Small intestine (tissue), 7 donors: ENCODE data around the gene PCDHGA10. TPM values are rescaled to one million over a fixed set of nuclear protein-coding genes. Genes with fewer than 3 reads are reported as not detected.
"Not testable (repeated sequence)": the region's sequence is repeated elsewhere in the genome, so short reads cannot be mapped to it uniquely, and the experiment has no call there.

Experiments
- DNase-seq, 2 donors: peaks; one replicate each; pipeline versions ENCODE4 v3.0.0 to v3.0.0-alpha.2; 2013
- FAIRE-seq: peaks from 2 replicates; lab custom pipeline; 2012; peaks lifted over from hg19 to GRCh38; lab: Jason Lieb, UNC
- H3K27ac ChIP-seq, 3 donors: one replicate each; pipeline ENCODE4 v1.5.1; 2013; ENCODE audit warnings: low read length in 2 of 3, mild to moderate bottlenecking in 2 of 3, control low read depth in 1 of 3, inconsistent platforms in 1 of 3, low read depth in 1 of 3, moderate library complexity in 1 of 3
- H3K27me3 ChIP-seq, 3 donors: one replicate each; pipeline ENCODE4 v1.6.1; 2013; ENCODE audit warnings: low read length in 3 of 3, inconsistent platforms in 1 of 3; ENCODE audit not compliant: control insufficient read depth in 3 of 3, insufficient read depth in 3 of 3
- H3K36me3 ChIP-seq, 3 donors: one replicate each; pipeline ENCODE4 v1.6.1; 2013; ENCODE audit warnings: low read length in 3 of 3, inconsistent platforms in 1 of 3, low read depth in 1 of 3, mild to moderate bottlenecking in 1 of 3, moderate library complexity in 1 of 3; ENCODE audit not compliant: control insufficient read depth in 3 of 3, insufficient read depth in 2 of 3
- H3K4me1 ChIP-seq, 3 donors: one replicate each; pipeline ENCODE4 v1.6.1; 2013; ENCODE audit warnings: low read length in 2 of 3, inconsistent platforms in 1 of 3, low read depth in 1 of 3, mild to moderate bottlenecking in 1 of 3, moderate library complexity in 1 of 3; ENCODE audit not compliant: control insufficient read depth in 3 of 3, insufficient read depth in 2 of 3
- H3K4me3 ChIP-seq, 3 donors: one replicate each; pipeline ENCODE4 v1.5.1; 2013; ENCODE audit warnings: low read length in 3 of 3, control low read depth in 1 of 3, inconsistent platforms in 1 of 3, low read depth in 1 of 3, mild to moderate bottlenecking in 1 of 3, moderate library complexity in 1 of 3
- H3K9me3 ChIP-seq, 2 donors: one replicate each; pipeline ENCODE4 v1.6.1; 2013; ENCODE audit warnings: low read depth in 1 of 2, low read length in 1 of 2; ENCODE audit not compliant: control insufficient read depth in 2 of 2, insufficient read depth in 1 of 2
- WGBS, 3 donors: extraction: QIAGEN DNeasy Blood & Tissue Kit; methylation state at CpG; one replicate each; pipeline ENCODE4 v1.1.7; 2013; 5-methylcytosine and 5-hydroxymethylcytosine counted together
- polyA plus RNA-seq, 4 donors: library from polyadenylated mRNA; stranded (reverse) in 3 of 4; unstranded in 1 of 4; fragments of 200-250 nt in 3 of 4; fragments of 120-200 nt in 1 of 4; gene quantifications; one replicate each; pipeline versions ENCODE4 v1.2.1 to v1.2.3, GENCODE V29; 2013
- donor health status: healthy with polysubstance abuse.
- donor health status: control.
- donor health status: control.
- donor health status: Bipolar disorder and iron deficiency.
- donor health status: healthy.

The PCDHGA10 gene
- polyA plus RNA-seq, 4 donors: 0.27 to 2.2 (median 1.2) TPM; not detected in 1

- 65 to 68% (median 67%) methylated on average over 14 of the region's 14 CpGs for WGBS, 3 donors
Observed at GRCh38 chr5:141374627-141375026, 38.2 kb upstream of the PCDHGA10 start.

GRCh38 chr5:141375444-141376155 lies 37.2 kb upstream of the PCDHGA10 start:
- not testable (repeated sequence) for H3K36me3 ChIP-seq, FAIRE-seq, H3K4me3 ChIP-seq, H3K27ac ChIP-seq, DNase-seq, H3K4me1 ChIP-seq
- Histone ChIP-seq H3K27me3 (peaks cover 0 to 22% (median 20%) of the 10 kb centered on the region in 3 donors), H3K9me3 (peaks cover 0 to 54% of the 10 kb centered on the region in 2 donors)
- WGBS, 3 donors: 53 to 63% (median 60%) methylated on average over 29 to 43 of the region's 48 CpGs

More at GRCh38 chr5:141374627-141375026, 38.2 kb upstream of the PCDHGA10 start:
- FAIRE-seq: no peak
- H3K36me3 ChIP-seq: no peaks in the 10 kb centered on the region
- H3K27ac ChIP-seq: no peak overlapping the region
- H3K9me3 ChIP-seq: peaks cover 0 to 61% of the 10 kb centered on the region in 2 donors
- H3K27me3 ChIP-seq: peaks cover 0 to 23% (median 21%) of the 10 kb centered on the region in 3 donors
- DNase-seq: no peak
- H3K4me1 ChIP-seq: no peaks in the 10 kb centered on the region
- H3K4me3 ChIP-seq: no peak overlapping the region

- WGBS, 3 donors: 19 to 37% (median 26%) methylated on average over 37 of the region's 37 CpGs
- peaks cover 0 to 26% (median 10%) of the 10 kb centered on the region in 3 donors for H3K27me3 ChIP-seq
- peak in 1 of 2 donors; percentile 14 for DNase-seq
Observed at GRCh38 chr5:141382469-141383294, 30.1 kb upstream of the PCDHGA10 start, which contains the start of gene PCDHGA7. PCDHGA7 (plus strand) TSS chr5:141382742; CDS start chr5:141382900, 158 bp downstream.

GRCh38 chr5:141383345-141383744 lies 29.4 kb upstream of the PCDHGA10 start:
- FAIRE-seq: no peak
- WGBS, 3 donors: 43 to 46% (median 44%) methylated on average over 21 of the region's 21 CpGs
- no peak overlapping the region for H3K4me3 ChIP-seq
- H3K4me1 ChIP-seq: no peaks in the 10 kb centered on the region
- peaks cover 0 to 28% (median 12%) of the 10 kb centered on the region in 3 donors for H3K27me3 ChIP-seq
- DNase-seq: no peak
- no peak overlapping the region for H3K27ac ChIP-seq
- H3K36me3 ChIP-seq: no peaks in the 10 kb centered on the region
- peaks cover 0 to 42% of the 10 kb centered on the region in 2 donors for H3K9me3 ChIP-seq

More at GRCh38 chr5:141382469-141383294, 30.1 kb upstream of the PCDHGA10 start, which contains the start of gene PCDHGA7:
- FAIRE-seq: no peak
- no peaks in the 10 kb centered on the region for H3K4me1 ChIP-seq
- H3K9me3 ChIP-seq: peaks cover 0 to 43% of the 10 kb centered on the region in 2 donors
- no peak within 1 kb of the TSS for H3K27ac ChIP-seq
- H3K36me3 ChIP-seq: no peaks in the 10 kb centered on the region
- no peak within 1 kb of the TSS for H3K4me3 ChIP-seq

GRCh38 chr5:141384471-141385267 lies 28.1 kb upstream of the PCDHGA10 start:
- Histone ChIP-seq H3K27me3 (peaks cover 0 to 35% (median 15%) of the 10 kb centered on the region in 3 donors), H3K4me3 (no peak overlapping the region), H3K9me3 (peaks cover 3 to 56% of the 10 kb centered on the region in 2 donors), H3K27ac (no peak overlapping the region), H3K4me1 (no peaks in the 10 kb centered on the region), H3K36me3 (no peaks in the 10 kb centered on the region)
- WGBS, 3 donors: 55 to 62% (median 58%) methylated on average over 43 of the region's 43 CpGs
- FAIRE-seq (no peak), DNase-seq (no peak)

- WGBS, 3 donors: 14 to 42% (median 39%) methylated on average over 17 to 22 of the region's 40 CpGs
- peak in 1 of 2 donors; percentile 30 for DNase-seq
- not testable (repeated sequence) for H3K36me3 ChIP-seq, FAIRE-seq, H3K4me1 ChIP-seq, H3K27ac ChIP-seq, H3K4me3 ChIP-seq
- Histone ChIP-seq H3K27me3 (peaks cover 0 to 40% (median 17%) of the 10 kb centered on the region in 3 donors), H3K9me3 (peaks cover 7 to 58% of the 10 kb centered on the region in 2 donors)
Observed at GRCh38 chr5:141387557-141388311, 25.1 kb upstream of the PCDHGA10 start, which contains the start of gene PCDHGB4. PCDHGB4 (plus strand) TSS chr5:141387698; CDS start chr5:141387885, 187 bp downstream.

- peaks cover 0 to 39% (median 17%) of the 10 kb centered on the region in 3 donors for H3K27me3 ChIP-seq
- H3K4me1 ChIP-seq: no peaks in the 10 kb centered on the region
- H3K9me3 ChIP-seq: peaks cover 8 to 58% of the 10 kb centered on the region in 2 donors
- no peak overlapping the region for H3K4me3 ChIP-seq
- no peaks in the 10 kb centered on the region for H3K36me3 ChIP-seq
- WGBS, 3 donors: 49 to 56% (median 49%) methylated on average over 10 of the region's 10 CpGs
- no peak overlapping the region for H3K27ac ChIP-seq
- FAIRE-seq (no peak), DNase-seq (no peak)
Observed at GRCh38 chr5:141388661-141389060, 24.1 kb upstream of the PCDHGA10 start.
